Lower leg skin (tissue), 4 donors: Measurements from ENCODE around the gene OR5C1. TPM values are rescaled to one million over a fixed set of nuclear protein-coding genes. Genes with fewer than 3 reads are reported as not detected.
"Not testable (repeated sequence)": the region's sequence is repeated elsewhere in the genome, so short reads cannot be mapped to it uniquely, and the experiment has no call there.

Source experiments
- DNase-seq, 2 donors: peaks; one replicate each; pipeline ENCODE4 v3.0.0-alpha.2; 2019; ENCODE audit warnings: low spot score in 2 of 2
- H3K4me3 ChIP-seq: fragments of 200-600 bp; sonication (generic); 2 replicates; pipeline ENCODE4 v1.5.1; 2017; ENCODE audit warnings: mild to moderate bottlenecking, low read depth; ENCODE audit not compliant: poor library complexity, severe bottlenecking
- CTCF ChIP-seq, 3 donors: fragments of 450-650 bp; IDR thresholded peaks; one replicate each; pipeline ENCODE4 v1.5.1; 2016; ENCODE audit warnings: antibody characterized with exemption in 3 of 3, mild to moderate bottlenecking in 3 of 3, moderate library complexity in 2 of 3
- POLR2A ChIP-seq, 2 donors: fragments of 450-650 bp; IDR thresholded peaks; one replicate each; pipeline ENCODE4 v1.6.1; 2016 to 2017; ENCODE audit warnings: antibody characterized with exemption in 2 of 2, mild to moderate bottlenecking in 1 of 2, moderate library complexity in 1 of 2
- WGBS, 2 donors: methylation state at CpG; one replicate each; pipeline ENCODE4 v1.1.5; 2018; 5-methylcytosine and 5-hydroxymethylcytosine counted together
- intact Hi-C: fragments of 100-400 bp; cut with DNase I; formaldehyde crosslinking; loops from one replicate; pipeline ENCODE4 v1.15.0; 2023; ENCODE audit warnings: low total_unique reads
- total RNA-seq, 4 donors: library from RNA; depleted of rRNA; stranded (reverse); fragments of >200 nt; gene quantifications; one replicate each; pipeline ENCODE4 v1.1.0, GENCODE V29; 2016

The OR5C1 gene
- total RNA-seq, 4 donors from 2014 or later: not detected

DNA sequence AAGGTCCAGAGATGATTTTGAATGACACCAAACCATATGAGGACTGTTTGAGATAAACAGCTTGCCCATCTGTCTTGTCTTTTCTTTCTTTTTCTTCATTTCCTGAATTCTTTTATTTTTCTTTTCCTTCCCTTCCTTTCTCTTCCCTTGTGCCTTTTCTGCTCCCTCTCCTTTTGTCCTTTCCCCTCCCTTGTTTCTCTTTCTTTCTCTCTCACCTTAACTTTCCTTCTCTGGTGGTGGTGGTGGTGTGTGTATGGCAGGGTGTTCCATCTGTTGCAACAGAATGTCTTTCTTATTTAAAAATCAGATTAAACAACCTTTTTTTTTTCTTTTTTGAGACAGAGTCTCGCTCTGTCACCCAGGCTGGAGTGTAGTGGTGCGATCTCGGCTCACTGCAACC lies 43.5 kb downstream of the OR5C1 start:
- H3K4me3 ChIP-seq: no peak overlapping the region
- no peak for DNase-seq
- WGBS, 2 donors: 85% methylated on average over 3 of the region's 3 CpGs
- intact Hi-C loops: no loop called here
- TF ChIP-seq CTCF (IDR thresholded peaks at IDR 0.05): no peak
- no peak for TF ChIP-seq POLR2A (IDR thresholded peaks at IDR 0.05)

- 53 to 64% methylated on average over 4 of the region's 4 CpGs for WGBS, 2 donors
These were observed 46.6 kb downstream of the OR5C1 start for GRCh38 chr9:122835313-122835731.

DNA sequence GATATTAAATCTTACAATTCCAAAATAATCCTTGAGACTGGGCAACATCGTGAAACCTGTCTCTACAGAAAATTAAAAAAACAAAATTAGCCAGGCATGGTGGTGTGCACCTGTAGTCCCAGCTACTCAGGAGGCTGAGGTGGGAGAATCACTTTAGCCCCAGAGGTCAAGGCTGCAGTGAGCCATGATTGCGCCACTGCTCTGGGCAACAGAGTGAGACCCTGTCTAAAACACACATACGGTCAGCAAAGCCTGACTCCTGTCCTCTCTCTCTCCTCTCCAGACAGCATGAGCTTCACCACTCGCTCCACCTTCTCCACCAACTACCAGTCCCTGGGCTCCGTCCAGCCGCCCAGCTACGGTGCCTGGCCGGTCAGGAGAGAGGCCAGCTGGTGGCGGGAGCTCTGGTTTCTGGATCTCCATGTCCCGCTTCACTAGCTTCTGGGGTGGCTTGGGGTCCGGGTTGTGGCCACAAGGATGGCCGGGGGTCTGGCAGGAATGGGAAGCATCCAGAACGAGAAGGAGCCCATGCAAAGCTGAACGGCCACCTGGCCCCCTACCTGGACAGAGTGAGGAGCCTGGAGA lies 48.6 kb downstream of the OR5C1 start:
- WGBS, 2 donors: 92 to 97% methylated on average over 14 of the region's 14 CpGs
- no peak overlapping the region for H3K4me3 ChIP-seq
- TF ChIP-seq CTCF (IDR thresholded peaks at IDR 0.05) (no peak), POLR2A (IDR thresholded peaks at IDR 0.05) (no peak)
- peak in 1 of 2 donors; percentile 29 for DNase-seq
- intact Hi-C loops: no loop called here

More at GRCh38 chr9:122835313-122835731, 46.6 kb downstream of the OR5C1 start:
- intact Hi-C loops: no loop called here
- TF ChIP-seq CTCF (IDR thresholded peaks at IDR 0.05) (no peak), POLR2A (IDR thresholded peaks at IDR 0.05) (no peak)
- DNase-seq: peak in 1 of 2 donors; percentile 71
- no peak overlapping the region for H3K4me3 ChIP-seq

GRCh38 chr9:122838441-122838840 lies 49.7 kb downstream of the OR5C1 start:
- DNase-seq, intact Hi-C loops, H3K4me3 ChIP-seq: not testable (repeated sequence)
- 72 to 96% methylated on average over 2 to 3 of the region's 3 CpGs for WGBS, 2 donors

Other genes with a start within 250 kb of the OR5C1 start
- gene OR1N2, start 235.8 kb upstream of the OR5C1 start, total RNA-seq: not detected
- not detected for gene OR1L8, start 205.5 kb upstream of the OR5C1 start, total RNA-seq
- gene OR1Q1, start 174.2 kb upstream of the OR5C1 start, total RNA-seq: not detected
- gene OR1B1, start 131.3 kb upstream of the OR5C1 start, total RNA-seq: not detected
- not detected for gene OR1L1, start 127.2 kb upstream of the OR5C1 start, total RNA-seq
- gene OR1L3, start 113.8 kb upstream of the OR5C1 start, total RNA-seq: not detected
- gene OR1L4, start 64.9 kb upstream of the OR5C1 start, total RNA-seq: not detected
- gene OR1L6, start 46.6 kb upstream of the OR5C1 start, total RNA-seq: not detected
- under 1 TPM in 1 of 4 donors, not detected in 3; 0.66 TPM for gene OR1K1, start 11.2 kb downstream of the OR5C1 start, total RNA-seq
- 10 to 100 TPM; 13.3 to 16.6 (median 15.9) TPM for gene PDCL, start 39.7 kb downstream of the OR5C1 start, total RNA-seq
- 10 to 100 TPM; 24.2 to 30.9 (median 27.1) TPM for gene RC3H2, start 116.4 kb downstream of the OR5C1 start, total RNA-seq
- gene ZBTB6, start 124.4 kb downstream of the OR5C1 start, total RNA-seq: 1 to 10 TPM; 6.9 to 9.6 (median 8.3) TPM
- 1 to 10 TPM; 2.0 to 5.9 (median 4.8) TPM for gene ZBTB26, start 142.6 kb downstream of the OR5C1 start, total RNA-seq
- gene RABGAP1, start 152.1 kb downstream of the OR5C1 start, total RNA-seq: 10 to 100 TPM; 36.7 to 52.1 (median 45.4) TPM
- 1 to 10 TPM in 2 of 4 donors, not detected in 2; 1.3 to 2.7 TPM for gene GPR21, start 244.7 kb downstream of the OR5C1 start, total RNA-seq